Liver (tissue), 3 donors: ENCODE measurements around the gene FAM184B.

ENCODE experiments used
- EGR1 ChIP-seq, 2 donors: IDR thresholded peaks; 2 replicates each; pipeline ENCODE4 v1.6.1; 2016 to 2018; ENCODE audit warnings: antibody characterized with exemption in 2 of 2, low read depth in 2 of 2
- FOXA1 ChIP-seq: IDR thresholded peaks from 2 replicates; pipeline ENCODE4 v1.6.1; 2016; ENCODE audit warnings: antibody characterized with exemption
- GABPA ChIP-seq, 2 donors: IDR thresholded peaks in 1 of 2; conservative IDR thresholded peaks in 1 of 2; 2 replicates each; pipeline ENCODE4 v1.6.1; 2016; ENCODE audit warnings: antibody characterized with exemption in 2 of 2, mild to moderate bottlenecking in 1 of 2, moderate library complexity in 1 of 2
- RAD21 ChIP-seq, 2 donors: IDR thresholded peaks; 2 replicates each; pipeline ENCODE4 v1.6.1; 2016; ENCODE audit warnings: antibody characterized with exemption in 2 of 2, mild to moderate bottlenecking in 2 of 2
- SP1 ChIP-seq: IDR thresholded peaks from 2 replicates; pipeline ENCODE4 v1.6.1; 2018; ENCODE audit warnings: antibody characterized with exemption, mild to moderate bottlenecking
- YY1 ChIP-seq: IDR thresholded peaks from 2 replicates; pipeline ENCODE4 v1.6.1; 2016; ENCODE audit warnings: antibody characterized with exemption, mild to moderate bottlenecking
- TF ChIP-seq, protein P1 (sequence below): fragments of 150-350 bp; IDR thresholded peaks from 2 replicates; pipeline ENCODE4 v1.5.1; 2017; ENCODE audit warnings: improper control_type of control experiment, low read depth, low read length; ENCODE audit not compliant: missing input control
- TF ChIP-seq, protein P2 (sequence below): IDR thresholded peaks from 2 replicates; pipeline ENCODE4 v1.6.1; 2016; ENCODE audit warnings: antibody characterized with exemption, mild to moderate bottlenecking
- TF ChIP-seq, protein P3 (sequence below): IDR thresholded peaks from 2 replicates; pipeline ENCODE4 v1.6.1; 2016; ENCODE audit warnings: antibody characterized with exemption
- TF ChIP-seq, protein P4 (sequence below): IDR thresholded peaks from 2 replicates; pipeline ENCODE4 v1.6.1; 2016; ENCODE audit warnings: antibody characterized with exemption
- donor health status: healthy.
- donor health status: healthy.

DNA sequence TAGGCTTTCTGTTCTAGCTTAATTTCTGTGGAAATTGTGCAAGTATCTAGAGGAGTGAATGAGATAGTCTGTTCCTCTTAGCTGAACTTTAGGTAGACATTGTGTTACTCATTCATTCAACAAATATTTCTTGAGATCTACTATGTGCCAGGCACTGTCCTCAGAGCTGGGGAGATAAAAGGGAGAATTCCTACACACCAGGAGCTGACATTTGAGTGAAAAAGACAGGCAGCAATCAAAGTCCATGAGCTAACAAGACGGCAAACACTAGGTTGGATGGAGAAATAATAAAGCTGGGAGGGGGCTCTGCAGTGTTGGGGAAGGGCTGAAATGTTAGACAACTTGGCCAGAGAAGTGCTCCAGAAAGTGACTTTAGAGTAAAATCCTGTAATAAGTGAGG is 86.9 kb downstream of the FAM184B start:
- TF ChIP-seq, protein P1, sequence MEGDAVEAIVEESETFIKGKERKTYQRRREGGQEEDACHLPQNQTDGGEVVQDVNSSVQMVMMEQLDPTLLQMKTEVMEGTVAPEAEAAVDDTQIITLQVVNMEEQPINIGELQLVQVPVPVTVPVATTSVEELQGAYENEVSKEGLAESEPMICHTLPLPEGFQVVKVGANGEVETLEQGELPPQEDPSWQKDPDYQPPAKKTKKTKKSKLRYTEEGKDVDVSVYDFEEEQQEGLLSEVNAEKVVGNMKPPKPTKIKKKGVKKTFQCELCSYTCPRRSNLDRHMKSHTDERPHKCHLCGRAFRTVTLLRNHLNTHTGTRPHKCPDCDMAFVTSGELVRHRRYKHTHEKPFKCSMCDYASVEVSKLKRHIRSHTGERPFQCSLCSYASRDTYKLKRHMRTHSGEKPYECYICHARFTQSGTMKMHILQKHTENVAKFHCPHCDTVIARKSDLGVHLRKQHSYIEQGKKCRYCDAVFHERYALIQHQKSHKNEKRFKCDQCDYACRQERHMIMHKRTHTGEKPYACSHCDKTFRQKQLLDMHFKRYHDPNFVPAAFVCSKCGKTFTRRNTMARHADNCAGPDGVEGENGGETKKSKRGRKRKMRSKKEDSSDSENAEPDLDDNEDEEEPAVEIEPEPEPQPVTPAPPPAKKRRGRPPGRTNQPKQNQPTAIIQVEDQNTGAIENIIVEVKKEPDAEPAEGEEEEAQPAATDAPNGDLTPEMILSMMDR = no peak
- TF ChIP-seq, protein P2, sequence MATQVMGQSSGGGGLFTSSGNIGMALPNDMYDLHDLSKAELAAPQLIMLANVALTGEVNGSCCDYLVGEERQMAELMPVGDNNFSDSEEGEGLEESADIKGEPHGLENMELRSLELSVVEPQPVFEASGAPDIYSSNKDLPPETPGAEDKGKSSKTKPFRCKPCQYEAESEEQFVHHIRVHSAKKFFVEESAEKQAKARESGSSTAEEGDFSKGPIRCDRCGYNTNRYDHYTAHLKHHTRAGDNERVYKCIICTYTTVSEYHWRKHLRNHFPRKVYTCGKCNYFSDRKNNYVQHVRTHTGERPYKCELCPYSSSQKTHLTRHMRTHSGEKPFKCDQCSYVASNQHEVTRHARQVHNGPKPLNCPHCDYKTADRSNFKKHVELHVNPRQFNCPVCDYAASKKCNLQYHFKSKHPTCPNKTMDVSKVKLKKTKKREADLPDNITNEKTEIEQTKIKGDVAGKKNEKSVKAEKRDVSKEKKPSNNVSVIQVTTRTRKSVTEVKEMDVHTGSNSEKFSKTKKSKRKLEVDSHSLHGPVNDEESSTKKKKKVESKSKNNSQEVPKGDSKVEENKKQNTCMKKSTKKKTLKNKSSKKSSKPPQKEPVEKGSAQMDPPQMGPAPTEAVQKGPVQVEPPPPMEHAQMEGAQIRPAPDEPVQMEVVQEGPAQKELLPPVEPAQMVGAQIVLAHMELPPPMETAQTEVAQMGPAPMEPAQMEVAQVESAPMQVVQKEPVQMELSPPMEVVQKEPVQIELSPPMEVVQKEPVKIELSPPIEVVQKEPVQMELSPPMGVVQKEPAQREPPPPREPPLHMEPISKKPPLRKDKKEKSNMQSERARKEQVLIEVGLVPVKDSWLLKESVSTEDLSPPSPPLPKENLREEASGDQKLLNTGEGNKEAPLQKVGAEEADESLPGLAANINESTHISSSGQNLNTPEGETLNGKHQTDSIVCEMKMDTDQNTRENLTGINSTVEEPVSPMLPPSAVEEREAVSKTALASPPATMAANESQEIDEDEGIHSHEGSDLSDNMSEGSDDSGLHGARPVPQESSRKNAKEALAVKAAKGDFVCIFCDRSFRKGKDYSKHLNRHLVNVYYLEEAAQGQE = no peak
- TF ChIP-seq, protein P3, sequence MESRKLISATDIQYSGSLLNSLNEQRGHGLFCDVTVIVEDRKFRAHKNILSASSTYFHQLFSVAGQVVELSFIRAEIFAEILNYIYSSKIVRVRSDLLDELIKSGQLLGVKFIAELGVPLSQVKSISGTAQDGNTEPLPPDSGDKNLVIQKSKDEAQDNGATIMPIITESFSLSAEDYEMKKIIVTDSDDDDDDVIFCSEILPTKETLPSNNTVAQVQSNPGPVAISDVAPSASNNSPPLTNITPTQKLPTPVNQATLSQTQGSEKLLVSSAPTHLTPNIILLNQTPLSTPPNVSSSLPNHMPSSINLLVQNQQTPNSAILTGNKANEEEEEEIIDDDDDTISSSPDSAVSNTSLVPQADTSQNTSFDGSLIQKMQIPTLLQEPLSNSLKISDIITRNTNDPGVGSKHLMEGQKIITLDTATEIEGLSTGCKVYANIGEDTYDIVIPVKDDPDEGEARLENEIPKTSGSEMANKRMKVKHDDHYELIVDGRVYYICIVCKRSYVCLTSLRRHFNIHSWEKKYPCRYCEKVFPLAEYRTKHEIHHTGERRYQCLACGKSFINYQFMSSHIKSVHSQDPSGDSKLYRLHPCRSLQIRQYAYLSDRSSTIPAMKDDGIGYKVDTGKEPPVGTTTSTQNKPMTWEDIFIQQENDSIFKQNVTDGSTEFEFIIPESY = no peak
- TF ChIP-seq YY1 = no peak
- no peak for TF ChIP-seq FOXA1
- TF ChIP-seq GABPA (IDR thresholded peaks at IDR 0.05 in 1 of 2, conservative IDR thresholded peaks at IDR 0.05 in 1 of 2) = no peak
- TF ChIP-seq EGR1 (IDR thresholded peaks at IDR 0.05; ENCODE audit: low read depth in 2 of 2) = no peak
- TF ChIP-seq SP1 = no peak
- no peak for TF ChIP-seq RAD21 (IDR thresholded peaks at IDR 0.05)
- TF ChIP-seq, protein P4, sequence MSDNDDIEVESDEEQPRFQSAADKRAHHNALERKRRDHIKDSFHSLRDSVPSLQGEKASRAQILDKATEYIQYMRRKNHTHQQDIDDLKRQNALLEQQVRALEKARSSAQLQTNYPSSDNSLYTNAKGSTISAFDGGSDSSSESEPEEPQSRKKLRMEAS = no peak
